ENCODE data around the gene OLIG1. TPM values are rescaled to one million over a fixed set of nuclear protein-coding genes. Genes with fewer than 3 reads are reported as not detected.

OLIG1 gene
- total RNA-seq, 1 experiment from 2014 or later: not detected

DNA sequence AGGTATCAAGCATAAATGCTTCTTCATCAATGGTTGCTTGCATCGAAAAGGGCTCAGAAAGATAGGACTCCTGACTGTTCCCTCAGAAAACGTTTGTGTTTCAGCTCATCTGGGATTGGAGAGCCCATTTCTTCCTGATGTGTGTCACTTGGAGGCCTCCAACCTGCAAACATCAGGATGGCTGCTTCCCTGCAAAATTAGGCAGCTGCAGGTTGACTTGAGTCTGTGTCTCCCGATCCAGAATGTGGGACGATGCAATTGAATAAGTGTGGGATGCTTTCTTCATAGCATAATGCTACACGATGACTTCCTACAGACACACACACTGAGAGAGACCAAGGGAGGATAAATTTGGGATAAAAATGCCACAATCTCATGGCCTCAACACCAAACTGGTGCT lies 42.2 kb downstream of the OLIG1 start:
- Histone ChIP-seq H2AFZ (ENCODE audit: low read depth, low read length, poor library complexity, severe bottlenecking) (no peak overlapping the region), H3K4me1 (ENCODE audit: control insufficient read depth in 1 of 2, insufficient read depth in 2 of 2, low read length in 2 of 2) (no peaks in the 10 kb centered on the region), H3K27ac (ENCODE audit: low read depth, low read length) (no peak overlapping the region), H3K9me2 (ENCODE audit: insufficient read depth) (no peaks in the 10 kb centered on the region), H3K9me3 (ENCODE audit: control insufficient read depth in 1 of 2, insufficient read depth in 1 of 2, low read depth in 1 of 2, low read length in 2 of 2) (no peaks in the 10 kb centered on the region), H3K4me2 (ENCODE audit: low read length) (no peak overlapping the region), H4K20me1 (ENCODE audit: insufficient read depth) (no peaks in the 10 kb centered on the region), H3K79me2 (ENCODE audit: insufficient read depth, low read length) (no peaks in the 10 kb centered on the region), H3K4me3 (replicated peaks in 1 of 2; ENCODE audit: low read depth in 1 of 2, low read length in 2 of 2) (no peak overlapping the region), H3K27me3 (ENCODE audit: insufficient read depth, low read length) (peaks cover 34% of the 10 kb centered on the region), H3K36me3 (ENCODE audit: control insufficient read depth in 1 of 2, insufficient read depth in 2 of 2, low read length in 2 of 2) (no peaks in the 10 kb centered on the region), H3K9ac (ENCODE audit: low read length) (no peak overlapping the region)
- POLR2A ChIA-PET: no interaction called here
- no TSS peak for BruUV-seq (replicated peaks)
- ATAC-seq (no peak), DNase-seq (ENCODE audit: low read depth, low spot score) (no peak)
- intact Hi-C loops (cut with micrococcal nuclease): no loop called here
- CTCF ChIA-PET: no interaction called here
- TF ChIP-seq ELF1 (IDR thresholded peaks at IDR 0.05; ENCODE audit: borderline replicate concordance, low read depth) (no peak), FOSL1 (IDR thresholded peaks at IDR 0.05; ENCODE audit: low read depth) (no peak), EZH2phosphoT487 (IDR thresholded peaks at IDR 0.05; ENCODE audit: borderline replicate concordance) (no peak), SIN3A (IDR thresholded peaks at IDR 0.05; ENCODE audit: low read depth) (no peak), MAX (IDR thresholded peaks at IDR 0.05) (no peak), ZNF274 (IDR thresholded peaks at IDR 0.05; ENCODE audit: low read depth, low read length) (no peak), CBX3 (IDR thresholded peaks at IDR 0.05; ENCODE audit: low read depth) (no peak), TCF7L2 (IDR thresholded peaks at IDR 0.05; ENCODE audit: borderline replicate concordance, extremely low read depth, insufficient read depth, insufficient read length) (no peak), SP1 (IDR thresholded peaks at IDR 0.05; ENCODE audit: low read depth) (no peak), YY1 (IDR thresholded peaks at IDR 0.05; ENCODE audit: extremely low read depth, insufficient replicate concordance, low read depth, low read length) (no peak), ZFX (IDR thresholded peaks at IDR 0.05) (no peak), REST (IDR thresholded peaks at IDR 0.05; ENCODE audit: low read depth) (no peak), EGR1 (IDR thresholded peaks at IDR 0.05; ENCODE audit: low read depth) (no peak), CEBPB (IDR thresholded peaks at IDR 0.05; ENCODE audit: low read depth) (no peak), JUND (IDR thresholded peaks at IDR 0.05) (no peak)
- RAD21 ChIA-PET (ENCODE audit: low non-redundant PET in 1 of 2, low total read pairs in 2 of 2, uncharacterized antibody in 2 of 2, unreplicated experiment in 2 of 2): no interaction called here
